ENCODE results near the gene RELB. TPM values are rescaled to one million over a fixed set of nuclear protein-coding genes. Genes with fewer than 3 reads are reported as not detected.
A peak's percentile ranks its signal among the peaks of the same experiment; 100 is the strongest.

The RELB gene
- total and polyA plus RNA-seq, 9 donors: 3.0 to 23.2 (median 10.1) TPM

DNA sequence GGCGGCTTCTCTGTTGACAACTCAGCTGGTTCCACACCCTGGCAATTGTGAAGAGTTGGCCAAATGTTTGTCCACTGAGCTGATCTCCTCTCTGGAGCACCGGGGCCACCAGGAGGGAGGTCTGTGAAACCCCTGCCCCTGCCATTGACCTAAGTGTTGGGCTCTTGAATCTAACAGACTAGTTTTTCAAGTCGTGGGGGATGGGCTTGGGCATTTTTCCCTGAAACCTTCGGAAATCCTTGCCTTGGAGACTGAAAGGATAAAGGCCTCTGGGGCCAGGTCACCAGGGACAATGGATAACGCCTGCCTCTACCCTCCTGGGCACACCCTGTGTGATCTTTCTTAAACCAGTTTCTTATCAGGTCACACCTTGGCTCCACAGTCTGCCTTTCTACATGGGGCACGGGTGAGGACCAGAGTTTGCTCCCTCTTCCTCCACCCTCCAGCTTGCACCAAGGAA, 78.7 kb downstream of the RELB start:
- 11 to 15% (median 12%) methylated on average over 6 of the region's 6 CpGs for WGBS, 3 donors
- H3K4me3 ChIP-seq: peak overlapping the region; percentile 87
- no peaks in the 10 kb centered on the region for H3K27me3 ChIP-seq
- H3K9me3 ChIP-seq: no peaks in the 10 kb centered on the region
- H3K36me3 ChIP-seq: no peaks in the 10 kb centered on the region
- TF ChIP-seq POLR2A (IDR thresholded peaks at IDR 0.05) (no peak), EP300 (IDR thresholded peaks at IDR 0.05) (no peak)
- TF ChIP-seq, protein P1, sequence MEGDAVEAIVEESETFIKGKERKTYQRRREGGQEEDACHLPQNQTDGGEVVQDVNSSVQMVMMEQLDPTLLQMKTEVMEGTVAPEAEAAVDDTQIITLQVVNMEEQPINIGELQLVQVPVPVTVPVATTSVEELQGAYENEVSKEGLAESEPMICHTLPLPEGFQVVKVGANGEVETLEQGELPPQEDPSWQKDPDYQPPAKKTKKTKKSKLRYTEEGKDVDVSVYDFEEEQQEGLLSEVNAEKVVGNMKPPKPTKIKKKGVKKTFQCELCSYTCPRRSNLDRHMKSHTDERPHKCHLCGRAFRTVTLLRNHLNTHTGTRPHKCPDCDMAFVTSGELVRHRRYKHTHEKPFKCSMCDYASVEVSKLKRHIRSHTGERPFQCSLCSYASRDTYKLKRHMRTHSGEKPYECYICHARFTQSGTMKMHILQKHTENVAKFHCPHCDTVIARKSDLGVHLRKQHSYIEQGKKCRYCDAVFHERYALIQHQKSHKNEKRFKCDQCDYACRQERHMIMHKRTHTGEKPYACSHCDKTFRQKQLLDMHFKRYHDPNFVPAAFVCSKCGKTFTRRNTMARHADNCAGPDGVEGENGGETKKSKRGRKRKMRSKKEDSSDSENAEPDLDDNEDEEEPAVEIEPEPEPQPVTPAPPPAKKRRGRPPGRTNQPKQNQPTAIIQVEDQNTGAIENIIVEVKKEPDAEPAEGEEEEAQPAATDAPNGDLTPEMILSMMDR (IDR thresholded peaks at IDR 0.05): no peak
- no peak for DNase-seq
- no peak overlapping the region for H3K27ac ChIP-seq
- peaks cover 6% of the 10 kb centered on the region for H3K4me1 ChIP-seq (ENCODE audit: insufficient read depth)
- intact Hi-C loops (cut with DNase I): no loop called here

DNA sequence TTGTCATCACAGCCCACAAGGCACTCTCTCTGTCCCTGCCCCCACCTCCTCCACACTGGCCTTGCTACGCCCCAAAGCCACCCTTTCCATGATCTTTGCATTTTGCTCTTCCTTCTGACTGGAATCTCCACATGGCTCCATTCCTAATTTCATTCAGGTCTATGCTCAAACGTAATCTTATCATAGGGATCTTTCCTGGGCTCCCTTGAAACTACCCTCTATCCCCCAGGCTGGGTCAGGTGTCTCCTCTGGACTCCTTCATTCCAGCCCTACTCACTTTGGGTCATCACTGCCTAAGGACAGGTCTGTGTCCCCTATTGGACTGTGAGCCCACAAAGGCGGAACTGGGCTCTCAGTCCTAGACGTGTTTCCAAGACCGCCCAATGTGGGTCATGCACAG, 80.9 kb downstream of the RELB start:
- H3K36me3 ChIP-seq: no peaks in the 10 kb centered on the region
- TF ChIP-seq, protein P1 (IDR thresholded peaks at IDR 0.05): no peak
- TF ChIP-seq POLR2A (IDR thresholded peaks at IDR 0.05) (no peak), EP300 (IDR thresholded peaks at IDR 0.05) (no peak)
- H3K27me3 ChIP-seq: no peaks in the 10 kb centered on the region
- no peaks in the 10 kb centered on the region for H3K4me1 ChIP-seq (ENCODE audit: insufficient read depth)
- no peaks in the 10 kb centered on the region for H3K9me3 ChIP-seq
- 84 to 90% (median 88%) methylated on average over 5 of the region's 5 CpGs for WGBS, 3 donors
- no peak for DNase-seq
- no peak overlapping the region for H3K27ac ChIP-seq
- intact Hi-C loops (cut with DNase I): no loop called here
- H3K4me3 ChIP-seq: no peak overlapping the region

DNA sequence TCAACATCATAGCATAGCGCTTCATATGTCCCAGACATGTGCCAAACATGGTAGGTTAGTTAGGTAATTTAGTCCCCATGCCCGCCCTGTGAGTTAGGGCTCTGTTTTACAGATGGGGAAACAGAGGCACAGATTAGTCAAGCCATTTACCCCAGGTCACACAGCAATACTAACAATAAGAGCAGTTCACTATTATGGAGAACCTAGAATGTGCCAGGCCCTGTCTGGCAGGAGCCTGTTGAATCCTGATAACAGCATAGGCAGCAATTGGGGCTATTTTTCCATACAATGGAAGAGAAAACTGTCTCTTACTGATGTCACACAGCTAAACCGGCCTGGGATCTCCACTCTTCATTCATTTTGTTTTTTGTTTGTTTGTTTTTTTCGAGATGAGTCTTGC, 85.2 kb downstream of the RELB start:
- no peaks in the 10 kb centered on the region for H3K9me3 ChIP-seq
- H3K4me1 ChIP-seq (ENCODE audit: insufficient read depth): peaks cover 6% of the 10 kb centered on the region
- no peak for TF ChIP-seq EP300 (IDR thresholded peaks at IDR 0.05)
- no peak for TF ChIP-seq POLR2A (IDR thresholded peaks at IDR 0.05)
- TF ChIP-seq, protein P1 (IDR thresholded peaks at IDR 0.05): no peak
- WGBS, 3 donors: 91 to 95% (median 95%) methylated on average over 4 of the region's 4 CpGs
- no peak overlapping the region for H3K4me3 ChIP-seq
- no peaks in the 10 kb centered on the region for H3K27me3 ChIP-seq
- intact Hi-C loops (cut with DNase I): no loop called here
- no peaks in the 10 kb centered on the region for H3K36me3 ChIP-seq
- no peak overlapping the region for H3K27ac ChIP-seq
- no peak for DNase-seq

DNA sequence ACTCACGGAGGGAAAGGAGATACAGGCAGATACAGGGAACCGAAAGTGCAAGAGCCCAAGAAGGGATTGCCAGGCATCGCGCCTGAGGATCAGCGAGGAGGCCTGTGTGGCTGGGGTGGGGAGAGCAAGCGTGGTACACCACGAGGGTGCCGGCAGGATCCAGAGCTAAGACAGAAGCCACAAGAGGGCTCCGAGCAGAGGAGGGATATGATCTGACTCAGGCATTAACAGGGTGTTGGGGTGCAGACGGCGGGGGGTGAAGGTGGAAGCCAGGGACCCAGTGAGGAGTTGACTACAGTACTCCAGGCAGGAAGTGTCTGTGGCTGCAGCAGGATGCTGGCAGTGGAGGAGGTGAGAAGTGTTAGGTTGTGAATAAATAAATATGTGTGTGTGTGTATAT, 86.3 kb downstream of the RELB start:
- H3K9me3 ChIP-seq: no peaks in the 10 kb centered on the region
- intact Hi-C loops (cut with DNase I): no loop called here
- TF ChIP-seq, protein P1 (IDR thresholded peaks at IDR 0.05): no peak
- TF ChIP-seq POLR2A (IDR thresholded peaks at IDR 0.05) (no peak), EP300 (IDR thresholded peaks at IDR 0.05) (no peak)
- H3K4me1 ChIP-seq (ENCODE audit: insufficient read depth): peaks cover 6% of the 10 kb centered on the region
- no peak overlapping the region for H3K4me3 ChIP-seq
- DNase-seq: no peak
- no peaks in the 10 kb centered on the region for H3K36me3 ChIP-seq
- H3K27me3 ChIP-seq: no peaks in the 10 kb centered on the region
- 80 to 85% (median 83%) methylated on average over 11 of the region's 11 CpGs for WGBS, 3 donors
- no peak overlapping the region for H3K27ac ChIP-seq

Small RNAs within 50 kb of the gene (small RNA-seq; reads per million reads assigned to genes)
- gene RNU6-611P: not detected

Other genes starting within 250 kb of the RELB start
- gene CBLC, start 223.6 kb upstream of the RELB start, total RNA-seq: 10 to 100 TPM in 1 of 7 donors, 1 to 10 TPM in 3, under 1 TPM in 1, not detected in 2; 0.46 to 10.3 (median 2.2) TPM
- under 1 TPM in 1 of 2 donors, not detected in 1; 0.08 TPM for gene CBLC, start 223.6 kb upstream of the RELB start, polyA plus RNA-seq
- gene BCAM, start 192.4 kb upstream of the RELB start, total RNA-seq: 100 to 1,000 TPM in 2 of 7 donors, 10 to 100 TPM in 5; 18.4 to 419 (median 87.0) TPM
- gene BCAM, start 192.4 kb upstream of the RELB start, polyA plus RNA-seq: 10 to 100 TPM in 1 of 2 donors, 1 to 10 TPM in 1; 9.7 to 62.0 TPM
- gene NECTIN2, start 155.2 kb upstream of the RELB start, total RNA-seq: 100 to 1,000 TPM in 1 of 7 donors, 10 to 100 TPM in 6; 37.8 to 185 (median 71.8) TPM
- 10 to 100 TPM; 40.3 to 76.3 TPM for gene NECTIN2, start 155.2 kb upstream of the RELB start, polyA plus RNA-seq
- gene TOMM40, start 110.2 kb upstream of the RELB start, total RNA-seq: 10 to 100 TPM; 23.5 to 63.9 (median 43.7) TPM
- gene TOMM40, start 110.2 kb upstream of the RELB start, polyA plus RNA-seq: 10 to 100 TPM; 11.1 to 23.1 TPM
- 100 to 1,000 TPM; 138 to 799 (median 455) TPM for gene APOE, start 95.7 kb upstream of the RELB start, total RNA-seq
- 100 to 1,000 TPM; 124 to 934 TPM for gene APOE, start 95.7 kb upstream of the RELB start, polyA plus RNA-seq
- 100 to 1,000 TPM in 1 of 7 donors, 10 to 100 TPM in 6; 14.4 to 104 (median 45.0) TPM for gene APOC1, start 86.9 kb upstream of the RELB start, total RNA-seq
- 100 to 1,000 TPM in 1 of 2 donors, 10 to 100 TPM in 1; 96.5 to 625 TPM for gene APOC1, start 86.9 kb upstream of the RELB start, polyA plus RNA-seq
- gene APOC4, start 59.2 kb upstream of the RELB start, total RNA-seq: under 1 TPM in 1 of 7 donors, not detected in 6; 0.57 TPM
- gene APOC4, start 59.2 kb upstream of the RELB start, polyA plus RNA-seq: not detected
- 1 to 10 TPM in 2 of 7 donors, under 1 TPM in 1, not detected in 4; 0.32 to 1.6 (median 1.1) TPM for gene APOC2, start 55.4 kb upstream of the RELB start, total RNA-seq
- gene APOC2, start 55.4 kb upstream of the RELB start, polyA plus RNA-seq: 1 to 10 TPM in 1 of 2 donors, under 1 TPM in 1; 0.34 to 5.5 TPM
- gene CLPTM1, start 46.1 kb upstream of the RELB start, total RNA-seq: 100 to 1,000 TPM in 1 of 7 donors, 10 to 100 TPM in 6; 36.4 to 103 (median 82.0) TPM
- gene CLPTM1, start 46.1 kb upstream of the RELB start, polyA plus RNA-seq: 10 to 100 TPM; 68.8 to 71.6 TPM
- 100 to 1,000 TPM in 2 of 7 donors, 10 to 100 TPM in 5; 52.3 to 113 (median 80.3) TPM for gene CLASRP, start 37.6 kb downstream of the RELB start, total RNA-seq
- gene CLASRP, start 37.6 kb downstream of the RELB start, polyA plus RNA-seq: 10 to 100 TPM; 29.5 to 82.1 TPM
- gene ZNF296, start 75.0 kb downstream of the RELB start, total RNA-seq: 1 to 10 TPM in 1 of 7 donors, under 1 TPM in 6; 0.24 to 2.4 (median 0.52) TPM
- under 1 TPM in 1 of 2 donors, not detected in 1; 0.29 TPM for gene ZNF296, start 75.0 kb downstream of the RELB start, polyA plus RNA-seq
- 10 to 100 TPM; 10.4 to 16.0 (median 12.1) TPM for gene GEMIN7, start 77.8 kb downstream of the RELB start, total RNA-seq
- gene GEMIN7, start 77.8 kb downstream of the RELB start, polyA plus RNA-seq: 10 to 100 TPM in 1 of 2 donors, 1 to 10 TPM in 1; 9.7 to 11.7 TPM
- gene PPP1R37, start 91.7 kb downstream of the RELB start, total RNA-seq: 10 to 100 TPM; 18.5 to 28.4 (median 23.1) TPM
- gene PPP1R37, start 91.7 kb downstream of the RELB start, polyA plus RNA-seq: 10 to 100 TPM in 1 of 2 donors, 1 to 10 TPM in 1; 5.5 to 19.5 TPM
- under 1 TPM; 0.15 to 0.57 (median 0.20) TPM for gene NKPD1, start 159.5 kb downstream of the RELB start, total RNA-seq
- under 1 TPM in 1 of 2 donors, not detected in 1; 0.11 TPM for gene NKPD1, start 159.5 kb downstream of the RELB start, polyA plus RNA-seq
- gene TRAPPC6A, start 176.8 kb downstream of the RELB start, total RNA-seq: 10 to 100 TPM; 14.2 to 32.9 (median 23.4) TPM
- gene TRAPPC6A, start 176.8 kb downstream of the RELB start, polyA plus RNA-seq: 10 to 100 TPM in 1 of 2 donors, 1 to 10 TPM in 1; 1.8 to 33.7 TPM
- gene BLOC1S3, start 177.3 kb downstream of the RELB start, total RNA-seq: 10 to 100 TPM in 4 of 7 donors, 1 to 10 TPM in 3; 4.1 to 12.6 (median 11.9) TPM
- gene BLOC1S3, start 177.3 kb downstream of the RELB start, polyA plus RNA-seq: 10 to 100 TPM in 1 of 2 donors, 1 to 10 TPM in 1; 5.2 to 11.3 TPM
- 1 to 10 TPM in 5 of 7 donors, under 1 TPM in 1, not detected in 1; 0.80 to 3.2 (median 1.4) TPM for gene EXOC3L2, start 243.9 kb downstream of the RELB start, total RNA-seq
- gene EXOC3L2, start 243.9 kb downstream of the RELB start, polyA plus RNA-seq: 1 to 10 TPM in 1 of 2 donors, under 1 TPM in 1; 0.63 to 1.4 TPM
- 10 to 100 TPM; 14.2 to 53.3 (median 43.1) TPM for gene MARK4, start 249.8 kb downstream of the RELB start, total RNA-seq
- 10 to 100 TPM; 24.6 to 51.5 TPM for gene MARK4, start 249.8 kb downstream of the RELB start, polyA plus RNA-seq